HUES6 (cell line): ENCODE results near the gene ZNF831.

ENCODE experiments used
- H3K27ac ChIP-seq: 2 replicates; pipeline ENCODE4 v1.7.0; 2013; ENCODE audit warnings: low read depth, mild to moderate bottlenecking, low read length, inconsistent platforms
- H3K27me3 ChIP-seq: 2 replicates; pipeline ENCODE4 v1.6.1; 2013; ENCODE audit warnings: low read length; ENCODE audit not compliant: control insufficient read depth, insufficient read depth
- H3K36me3 ChIP-seq: 2 replicates; pipeline ENCODE4 v1.6.1; 2013; ENCODE audit warnings: low read length; ENCODE audit not compliant: control insufficient read depth, insufficient read depth
- H3K4me1 ChIP-seq: 2 replicates; pipeline ENCODE4 v1.6.1; 2013; ENCODE audit warnings: low read length; ENCODE audit not compliant: control insufficient read depth, insufficient read depth
- H3K4me3 ChIP-seq: 2 replicates; pipeline ENCODE4 v1.5.1; 2013; ENCODE audit warnings: low read depth, low read length
- H3K9ac ChIP-seq: one replicate; pipeline ENCODE4 v1.6.1; 2013; ENCODE audit warnings: mild to moderate bottlenecking, low read length
- H3K9me3 ChIP-seq: 2 replicates; pipeline ENCODE4 v1.6.1; 2013; ENCODE audit warnings: low read depth, low read length; ENCODE audit not compliant: control insufficient read depth, insufficient read depth

The ZNF831 gene

GRCh38 chr20:59171986-59172385, 8.4 kb downstream of the ZNF831 start:
- Histone ChIP-seq H3K36me3 (no peaks in the 10 kb centered on the region), H3K27me3 (no peaks in the 10 kb centered on the region; the same call in 1 of the 2 replicates), H3K9me3 (0 out of 2 replicates have a peak, but pooled peaks cover 3% of the 10 kb centered on the region), H3K9ac (no peak overlapping the region), H3K4me1 (no peaks in the 10 kb centered on the region), H3K4me3 (no peak overlapping the region), H3K27ac (no peak overlapping the region)

GRCh38 chr20:59173938-59174491, 10.4 kb downstream of the ZNF831 start:
- no peaks in the 10 kb centered on the region; the same call in 1 of the 2 replicates for H3K27me3 ChIP-seq
- H3K36me3 ChIP-seq, result no peaks in the 10 kb centered on the region
- H3K4me1 ChIP-seq, result no peaks in the 10 kb centered on the region
- H3K4me3 ChIP-seq, result no peak overlapping the region
- H3K27ac ChIP-seq, result no peak overlapping the region
- 0 out of 2 replicates have a peak, but pooled peaks cover 3% of the 10 kb centered on the region for H3K9me3 ChIP-seq
- no peak overlapping the region for H3K9ac ChIP-seq

- no peaks in the 10 kb centered on the region; the same call in 1 of the 2 replicates for H3K27me3 ChIP-seq
- no peaks in the 10 kb centered on the region for H3K36me3 ChIP-seq
- no peaks in the 10 kb centered on the region for H3K4me1 ChIP-seq
- no peak overlapping the region for H3K9ac ChIP-seq
- no peaks in the 10 kb centered on the region for H3K9me3 ChIP-seq
- no peak overlapping the region for H3K27ac ChIP-seq
- H3K4me3 ChIP-seq, result no peak overlapping the region
Measured at GRCh38 chr20:59175002-59175401, 11.4 kb downstream of the ZNF831 start.

- Histone ChIP-seq H3K9me3 (no peaks in the 10 kb centered on the region), H3K27ac (no peak overlapping the region), H3K9ac (no peak overlapping the region), H3K4me3 (no peak overlapping the region), H3K27me3 (no peaks in the 10 kb centered on the region; the same call in 1 of the 2 replicates), H3K4me1 (no peaks in the 10 kb centered on the region), H3K36me3 (no peaks in the 10 kb centered on the region)
Measured at GRCh38 chr20:59175861-59176260, 12.2 kb downstream of the ZNF831 start.

- no peak overlapping the region for H3K9ac ChIP-seq
- H3K27me3 ChIP-seq, result no peaks in the 10 kb centered on the region; the same call in 1 of the 2 replicates
Measured at GRCh38 chr20:59176812-59177211, 13.2 kb downstream of the ZNF831 start.

GRCh38 chr20:59177266-59178250, 13.9 kb downstream of the ZNF831 start:
- Histone ChIP-seq H3K4me1 (no peaks in the 10 kb centered on the region), H3K4me3 (no peak overlapping the region), H3K27ac (no peak overlapping the region), H3K9me3 (no peaks in the 10 kb centered on the region), H3K9ac (no peak overlapping the region), H3K27me3 (no peaks in the 10 kb centered on the region; the same call in 1 of the 2 replicates), H3K36me3 (no peaks in the 10 kb centered on the region)

More at GRCh38 chr20:59176812-59177211, 13.2 kb downstream of the ZNF831 start:
- Histone ChIP-seq H3K36me3 (no peaks in the 10 kb centered on the region), H3K4me3 (no peak overlapping the region), H3K9me3 (no peaks in the 10 kb centered on the region), H3K27ac (no peak overlapping the region), H3K4me1 (no peaks in the 10 kb centered on the region)

- Histone ChIP-seq H3K27ac (no peak overlapping the region), H3K4me1 (no peaks in the 10 kb centered on the region), H3K9ac (no peak overlapping the region), H3K4me3 (no peak overlapping the region), H3K9me3 (no peaks in the 10 kb centered on the region), H3K36me3 (no peaks in the 10 kb centered on the region), H3K27me3 (no peaks in the 10 kb centered on the region; the same call in 1 of the 2 replicates)
Measured at GRCh38 chr20:59178983-59179595, 15.5 kb downstream of the ZNF831 start.

GRCh38 chr20:59179988-59180387, 16.4 kb downstream of the ZNF831 start:
- Histone ChIP-seq H3K9ac (no peak overlapping the region), H3K27ac (no peak overlapping the region), H3K4me1 (no peaks in the 10 kb centered on the region), H3K36me3 (no peaks in the 10 kb centered on the region), H3K27me3 (no peaks in the 10 kb centered on the region; the same call in 1 of the 2 replicates), H3K9me3 (no peaks in the 10 kb centered on the region), H3K4me3 (no peak overlapping the region)

- H3K27ac ChIP-seq, result no peak overlapping the region
- H3K4me1 ChIP-seq, result no peaks in the 10 kb centered on the region
- H3K27me3 ChIP-seq, result no peaks in the 10 kb centered on the region; the same call in 1 of the 2 replicates
- H3K9me3 ChIP-seq, result no peaks in the 10 kb centered on the region
- no peak overlapping the region for H3K4me3 ChIP-seq
- H3K36me3 ChIP-seq, result no peaks in the 10 kb centered on the region
- no peak overlapping the region for H3K9ac ChIP-seq
Measured at GRCh38 chr20:59181936-59182335, 18.3 kb downstream of the ZNF831 start.

- H3K9ac ChIP-seq, result no peak overlapping the region
Measured at GRCh38 chr20:59182401-59183044, 18.9 kb downstream of the ZNF831 start.

More at GRCh38 chr20:59182401-59183044, 18.9 kb downstream of the ZNF831 start:
- no peaks in the 10 kb centered on the region; the same call in 1 of the 2 replicates for H3K27me3 ChIP-seq
- H3K9me3 ChIP-seq, result no peaks in the 10 kb centered on the region
- no peak overlapping the region for H3K27ac ChIP-seq
- no peak overlapping the region for H3K4me3 ChIP-seq
- no peaks in the 10 kb centered on the region for H3K4me1 ChIP-seq
- H3K36me3 ChIP-seq, result no peaks in the 10 kb centered on the region
